GM18499 (cell line): ENCODE results near the gene CYLD.

ENCODE experiments used
- ATAC-seq: cut with Tn5 transposase; IDR thresholded peaks from one replicate; pipeline ENCODE4 v1.9.1; 2021; ENCODE audit warnings: moderate number of reproducible peaks; ENCODE audit not compliant: insufficient read depth, unreplicated experiment

The CYLD gene

DNA sequence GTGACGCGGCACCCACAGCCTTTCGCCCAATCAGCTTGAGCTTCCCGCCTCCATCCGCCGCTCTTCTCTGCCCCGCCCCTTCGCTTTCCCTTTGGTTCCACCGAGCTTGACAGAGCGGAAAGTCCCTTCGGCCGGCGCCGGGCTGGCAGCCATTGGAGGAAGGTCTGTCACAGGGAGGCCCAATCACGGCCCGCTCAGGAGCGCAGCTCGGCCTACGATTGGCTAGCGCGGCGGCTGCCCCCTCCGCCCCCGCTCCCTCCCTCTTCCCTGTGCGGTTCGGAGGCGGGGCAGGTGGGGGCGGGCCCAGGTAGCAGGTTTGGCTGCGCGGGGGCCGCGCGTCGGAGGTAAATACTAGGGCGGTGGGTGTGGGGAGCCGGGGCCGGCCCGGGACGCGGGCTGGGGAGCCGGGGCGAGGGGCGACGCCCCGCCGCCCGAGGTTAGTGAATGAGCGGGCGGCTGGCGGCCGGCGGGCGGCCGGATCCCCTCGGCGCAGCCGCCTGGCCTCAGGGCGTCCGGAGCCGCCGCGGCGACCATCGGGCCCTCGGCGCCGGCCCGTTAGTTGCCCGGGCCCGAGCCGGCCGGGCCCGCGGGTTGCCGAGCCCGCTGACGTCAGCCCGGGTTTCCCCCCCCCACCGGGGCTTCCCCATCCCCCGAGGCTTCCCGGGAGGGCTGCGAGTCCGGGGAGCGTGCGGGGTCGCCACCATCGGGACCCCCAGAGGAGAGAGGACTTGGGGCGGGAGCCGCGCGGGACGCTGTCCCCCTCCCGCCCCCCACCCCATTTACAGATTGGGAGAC, at the start of gene CYLD:
CYLD (plus strand) TSS at position 306 of the 795 bp plus-strand sequence. CDS start 7,613 bp downstream, outside the sequence.
- ATAC-seq, result peak; percentile 88

- ATAC-seq, result no peak
These were observed 49.3 kb upstream of the CYLD start for GRCh38 chr16:50692644-50692998.

- no peak for ATAC-seq
These were observed 48.7 kb upstream of the CYLD start, which contains the start of gene NOD2 for GRCh38 chr16:50692999-50693781. TSS of gene NOD2 (plus strand) at chr16:50693606. CDS start at chr16:50699496, 5,890 bp downstream.

GRCh38 chr16:50694206-50694605, 47.7 kb upstream of the CYLD start:
- ATAC-seq, result no peak

DNA sequence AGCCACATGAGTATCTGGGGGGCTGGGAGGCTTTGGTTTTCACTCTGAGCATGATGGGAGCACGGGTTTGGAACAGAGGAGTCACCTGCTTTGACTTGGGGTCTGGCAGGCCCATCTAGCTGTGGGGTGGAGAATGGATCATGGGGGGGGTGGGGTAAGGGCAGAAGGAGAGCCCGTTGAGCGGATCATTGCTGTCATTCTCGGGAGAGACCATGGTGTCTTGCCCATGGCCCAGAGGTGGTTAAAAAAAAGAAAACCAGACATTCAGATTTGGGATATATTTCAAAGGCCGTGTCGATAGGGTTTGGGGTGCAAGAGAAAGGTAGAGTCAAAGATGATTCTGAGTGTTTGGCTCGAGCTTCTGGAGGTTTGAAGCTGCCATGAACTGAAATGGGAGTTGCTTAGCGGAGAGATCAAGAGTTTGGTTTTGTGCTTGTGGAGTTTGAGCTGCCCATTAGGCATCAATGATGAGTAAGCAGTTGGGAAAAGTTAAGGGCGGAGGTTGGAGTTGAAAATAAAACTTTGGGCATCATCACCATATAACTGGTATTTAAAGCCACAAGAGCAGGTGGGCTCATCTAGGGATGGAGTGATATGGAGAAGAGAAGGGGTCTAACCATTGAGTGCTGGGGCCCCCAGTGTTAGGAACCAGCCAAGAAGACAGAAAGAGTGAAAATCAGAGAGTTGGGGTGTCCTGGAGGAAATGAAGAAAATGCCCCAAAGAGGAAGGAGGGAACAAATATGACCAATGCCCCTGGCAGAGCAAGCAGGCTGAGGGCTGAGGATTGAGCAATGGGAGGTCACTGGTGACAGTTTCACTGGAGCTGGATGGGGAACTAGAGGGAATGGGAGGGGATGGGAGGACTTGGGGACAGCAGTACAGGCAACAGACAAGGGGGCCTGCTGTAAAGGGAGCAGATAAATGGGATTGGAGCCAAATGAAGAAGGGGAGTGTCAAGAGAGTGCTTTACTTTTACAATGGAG, 46.6 kb upstream of the CYLD start:
- ATAC-seq, result no peak

DNA sequence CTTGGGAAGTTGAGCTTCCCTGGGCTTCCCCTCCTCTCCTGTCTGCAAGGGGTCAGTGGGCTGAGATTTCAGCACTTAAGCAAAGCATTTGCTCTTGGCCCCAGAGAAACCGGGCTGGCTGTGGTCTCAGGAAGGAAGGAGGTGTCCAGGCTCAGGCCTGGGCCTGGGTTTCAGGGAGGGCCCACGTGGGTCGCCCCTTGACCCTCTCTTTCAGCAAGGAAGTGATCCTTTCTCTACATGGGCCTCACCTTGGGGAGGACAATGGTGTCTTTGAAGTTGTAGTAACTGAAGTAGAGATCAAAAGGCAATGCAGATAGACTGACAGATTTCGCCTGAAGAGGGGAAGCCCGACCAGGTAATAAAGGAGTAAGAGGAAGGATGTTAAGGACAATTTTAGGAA, 45.8 kb upstream of the CYLD start:
- ATAC-seq, result no peak

GRCh38 chr16:50696575-50697420, 45.1 kb upstream of the CYLD start:
- ATAC-seq, result peak; percentile 41

DNA sequence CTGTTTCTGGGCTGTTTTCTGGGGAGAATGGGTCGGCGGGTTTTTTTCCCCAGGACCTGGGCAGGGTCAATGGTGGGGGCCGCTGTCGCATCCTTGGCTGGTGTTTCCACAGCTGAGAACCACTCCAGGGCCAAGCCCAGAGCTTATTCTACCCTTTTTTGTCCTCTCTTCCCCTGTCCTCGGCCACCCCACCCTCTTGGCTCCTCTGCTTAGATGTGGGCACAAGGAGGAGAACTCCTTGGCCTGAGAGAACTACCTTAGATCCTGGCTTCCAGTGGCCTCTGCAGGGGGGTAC, 44.5 kb upstream of the CYLD start:
- ATAC-seq, result no peak

DNA sequence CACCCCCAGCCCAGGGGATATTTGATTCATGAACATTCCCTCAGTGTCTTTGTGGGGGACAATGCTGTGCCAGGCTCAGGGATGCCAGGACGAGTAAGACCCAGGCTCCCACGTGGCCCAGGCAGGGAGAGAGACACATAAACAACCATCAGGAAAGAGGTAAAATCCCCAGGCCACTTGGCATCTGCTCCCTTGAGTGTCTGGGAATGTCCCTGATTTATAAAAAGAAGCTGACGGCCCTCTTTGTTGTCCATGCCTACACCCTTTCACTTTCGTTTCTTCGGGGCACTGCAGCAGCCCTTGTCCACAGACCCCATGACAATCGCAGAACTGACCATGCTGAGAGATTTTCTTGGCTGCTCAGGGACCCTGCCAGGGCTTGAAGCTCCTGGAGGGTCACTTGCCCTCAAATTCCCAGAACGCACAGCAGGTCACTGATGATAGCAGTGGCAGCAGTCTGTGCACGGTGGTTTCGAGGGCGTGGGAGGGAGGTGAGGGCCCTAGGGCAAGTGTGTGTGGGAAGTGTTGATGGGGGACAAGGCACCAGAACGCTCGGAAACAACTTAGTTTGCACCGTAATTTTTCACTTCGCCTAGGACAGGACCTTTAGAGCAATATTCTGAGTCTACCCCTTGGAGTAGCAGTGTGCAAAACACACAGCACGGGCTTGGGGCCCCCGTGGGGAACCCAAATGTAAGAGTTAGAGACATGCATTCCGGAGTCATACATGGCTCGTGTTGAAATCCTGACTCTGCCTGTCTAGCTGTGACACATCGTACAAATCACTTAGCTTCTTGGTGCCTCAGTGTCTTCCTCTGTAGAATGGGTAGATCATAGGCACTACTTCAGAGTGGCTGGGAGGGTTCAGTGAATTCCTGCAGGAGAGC, 43.8 kb upstream of the CYLD start:
- no peak for ATAC-seq

DNA sequence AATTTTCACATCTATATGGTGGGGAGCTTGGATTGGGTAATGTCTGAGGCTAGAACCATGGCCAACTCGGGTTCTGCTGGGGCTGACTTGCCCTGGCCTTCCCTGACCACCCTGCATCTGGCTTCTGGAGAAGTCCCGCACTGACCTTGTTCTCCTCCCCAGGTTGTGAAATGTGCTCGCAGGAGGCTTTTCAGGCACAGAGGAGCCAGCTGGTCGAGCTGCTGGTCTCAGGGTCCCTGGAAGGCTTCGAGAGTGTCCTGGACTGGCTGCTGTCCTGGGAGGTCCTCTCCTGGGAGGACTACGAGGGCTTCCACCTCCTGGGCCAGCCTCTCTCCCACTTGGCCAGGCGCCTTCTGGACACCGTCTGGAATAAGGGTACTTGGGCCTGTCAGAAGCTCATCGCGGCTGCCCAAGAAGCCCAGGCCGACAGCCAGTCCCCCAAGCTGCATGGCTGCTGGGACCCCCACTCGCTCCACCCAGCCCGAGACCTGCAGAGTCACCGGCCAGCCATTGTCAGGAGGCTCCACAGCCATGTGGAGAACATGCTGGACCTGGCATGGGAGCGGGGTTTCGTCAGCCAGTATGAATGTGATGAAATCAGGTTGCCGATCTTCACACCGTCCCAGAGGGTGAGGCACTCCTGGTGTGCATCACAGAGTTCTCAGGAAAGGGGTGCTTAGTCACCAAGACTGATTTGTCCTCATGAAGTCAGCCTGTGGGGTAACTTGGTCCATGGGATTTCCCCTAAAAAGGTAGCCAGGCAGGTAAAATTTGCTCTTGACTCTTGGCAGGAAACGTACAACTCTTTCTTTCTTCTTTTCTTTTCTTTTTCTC, 42.3 kb upstream of the CYLD start:
- no peak for ATAC-seq

GRCh38 chr16:50702725-50703124, 39.2 kb upstream of the CYLD start:
- no peak for ATAC-seq

GRCh38 chr16:50704245-50704644, 37.6 kb upstream of the CYLD start:
- ATAC-seq, result no peak

DNA sequence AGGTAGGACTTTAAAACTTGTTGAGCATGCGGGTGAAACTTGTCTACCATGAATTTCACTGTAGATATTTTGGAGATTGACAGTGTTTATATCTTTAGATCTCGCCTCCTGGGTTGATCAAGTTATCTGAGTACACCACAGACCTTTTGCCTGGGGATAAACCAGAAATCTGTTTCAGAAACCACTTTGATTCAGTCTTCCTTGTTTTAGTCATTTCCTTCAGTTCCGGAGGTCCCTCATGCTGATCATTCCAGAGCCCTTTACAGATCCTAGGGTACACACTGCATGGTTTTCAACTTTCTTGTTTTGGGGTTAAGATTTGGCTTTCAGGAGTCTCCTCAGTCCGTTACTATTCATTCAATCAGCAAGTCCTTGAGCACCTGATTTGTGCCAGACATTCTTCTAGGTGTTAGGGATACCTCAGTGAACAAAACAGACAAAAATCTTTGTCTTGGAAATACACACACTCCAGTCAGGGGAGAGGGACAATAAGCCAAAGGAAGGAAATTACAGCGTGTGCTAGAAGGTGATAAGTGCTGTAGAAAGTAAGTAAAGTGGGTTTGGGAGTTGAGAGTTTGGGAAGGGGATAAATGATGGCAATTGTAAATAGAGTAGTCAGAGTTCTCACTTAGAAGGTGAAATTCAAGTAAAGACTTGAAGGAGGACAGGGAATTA, 36.3 kb upstream of the CYLD start:
- no peak for ATAC-seq

- ATAC-seq, result no peak
These were observed 35.6 kb upstream of the CYLD start for GRCh38 chr16:50706250-50706649.

DNA sequence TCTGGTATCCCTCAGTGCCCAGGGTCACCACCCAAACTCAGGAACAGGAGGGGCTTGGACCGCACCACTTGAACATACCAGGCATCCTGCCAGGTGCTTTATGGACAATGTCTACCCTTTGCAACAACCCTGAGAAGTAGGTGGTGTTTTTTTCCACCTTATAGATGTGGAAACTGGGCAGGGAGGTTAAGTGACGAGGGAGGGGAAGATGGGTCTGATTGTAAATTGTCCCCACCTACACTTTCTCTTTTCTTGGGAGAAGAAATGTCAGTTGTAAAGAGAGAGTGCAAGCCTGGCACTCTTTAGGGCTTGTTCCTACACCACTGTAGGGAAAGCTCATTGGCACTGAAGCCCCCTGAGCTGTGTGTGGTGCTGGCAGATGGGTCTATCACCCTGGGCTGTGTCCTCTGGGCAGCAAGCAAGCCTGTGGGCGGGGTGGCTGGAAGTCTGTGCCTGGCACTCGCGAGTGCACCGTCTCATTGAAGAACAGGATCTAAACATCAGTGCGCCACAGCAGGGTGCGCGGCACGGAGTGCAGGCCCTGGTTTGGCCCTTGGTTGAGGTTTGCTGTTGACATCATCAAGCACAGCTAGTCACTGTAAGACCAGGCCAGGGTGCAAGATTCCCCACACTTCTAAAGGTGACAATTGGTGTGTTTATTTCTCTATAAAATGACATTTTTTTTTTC, 33.4 kb upstream of the CYLD start:
- ATAC-seq, result no peak

DNA sequence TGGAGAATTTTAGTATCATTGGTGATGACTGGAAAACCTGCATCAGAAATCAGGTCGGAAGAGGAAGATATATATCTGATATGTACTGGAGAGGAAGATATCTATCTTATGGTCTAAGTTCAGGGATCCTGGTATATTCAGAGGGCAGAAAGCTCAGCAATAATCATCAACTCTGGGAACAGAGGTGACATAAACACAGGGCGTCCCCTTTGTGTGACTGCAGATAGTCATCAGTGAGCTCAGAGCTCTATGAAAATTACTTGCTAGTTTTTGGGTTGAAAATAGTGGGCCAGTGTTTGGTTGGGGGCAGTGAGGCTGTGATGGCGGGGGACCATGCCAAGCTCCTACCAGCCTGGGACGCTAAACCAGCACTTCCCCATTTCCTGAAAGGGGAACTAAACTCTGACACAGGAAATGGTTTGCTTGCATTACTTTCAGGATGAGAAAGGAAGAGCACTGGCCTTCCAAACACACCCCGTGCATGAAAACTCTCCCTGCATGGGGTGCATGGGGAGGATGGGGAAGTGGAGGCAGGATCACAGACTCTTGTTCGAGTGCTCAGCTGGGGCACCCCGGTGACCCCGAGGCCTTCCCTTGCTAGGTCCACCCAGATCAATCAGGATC, 32.7 kb upstream of the CYLD start:
- no peak for ATAC-seq
